HG03097 (cell line): ENCODE results near the gene PALB2.
"Not testable (repeated sequence)": the region's sequence is repeated elsewhere in the genome, so short reads cannot be mapped to it uniquely, and the experiment has no call there.

Experiments
- ATAC-seq: cut with Tn5 transposase; IDR thresholded peaks from one replicate; pipeline ENCODE4 v1.9.1; 2021; ENCODE audit not compliant: unreplicated experiment, low FRiP score

Gene PALB2

DNA sequence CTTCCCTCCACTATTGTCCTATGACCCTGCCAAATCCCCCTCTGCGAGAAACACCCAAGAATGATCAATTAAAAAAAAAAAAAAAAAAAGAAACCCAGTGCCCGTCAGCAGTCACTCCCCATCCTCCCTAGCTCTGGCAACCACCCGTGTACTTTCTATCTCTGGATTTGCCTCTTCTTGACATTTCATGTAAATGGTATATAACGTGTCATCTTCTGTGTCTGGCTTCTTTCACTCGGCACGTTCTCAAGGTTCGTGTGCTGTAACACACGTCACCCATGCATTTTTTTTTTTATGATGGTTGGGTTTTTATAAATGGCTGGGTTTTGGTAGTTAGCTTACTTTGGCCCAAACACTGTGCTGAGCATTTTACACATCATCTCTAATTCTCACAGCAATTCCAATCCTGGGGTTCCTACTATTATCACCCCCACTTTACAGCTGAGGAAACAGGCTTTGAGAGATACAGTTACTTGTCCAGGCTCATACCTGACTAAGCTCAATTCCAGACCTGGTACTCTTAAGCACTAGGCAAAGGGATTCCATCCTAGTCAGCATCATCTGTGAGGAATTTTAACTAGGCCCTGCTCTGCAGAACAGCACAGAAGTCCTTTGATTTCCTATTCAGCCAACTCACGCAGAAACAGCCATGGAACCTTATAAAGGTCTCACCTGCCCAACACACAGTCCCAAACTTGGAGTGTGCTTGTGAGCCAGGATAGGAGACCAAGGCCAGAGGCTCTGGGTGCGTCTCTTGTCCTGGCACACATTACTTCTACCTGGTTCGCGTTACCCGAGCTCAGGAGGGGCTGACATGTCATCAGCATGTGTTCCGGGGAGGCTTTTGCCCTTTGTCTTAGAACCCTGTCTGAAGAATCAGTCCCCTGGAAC lies 56.7 kb downstream of the PALB2 start:
- no peak for ATAC-seq

DNA sequence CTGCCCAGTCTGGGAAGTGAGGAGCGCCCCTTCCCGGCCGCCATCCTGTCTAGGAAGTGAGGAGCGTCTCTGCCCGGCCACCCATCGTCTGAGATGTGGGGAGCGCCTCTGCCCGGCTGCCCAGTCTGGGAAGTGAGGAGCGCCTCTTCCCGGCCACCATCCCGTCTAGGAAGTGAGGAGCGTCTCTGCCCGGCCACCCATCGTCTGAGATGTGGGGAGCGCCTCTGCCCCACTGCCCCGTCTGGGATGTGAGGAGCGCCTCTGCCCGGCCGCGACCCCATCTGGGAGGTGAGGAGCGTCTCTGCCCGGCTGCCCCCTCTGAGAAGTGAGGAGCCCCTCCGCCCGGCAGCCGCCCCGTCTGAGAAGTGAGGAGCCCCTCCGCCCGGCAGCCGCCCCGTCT lies 57.8 kb downstream of the PALB2 start:
- not testable (repeated sequence) for ATAC-seq

DNA sequence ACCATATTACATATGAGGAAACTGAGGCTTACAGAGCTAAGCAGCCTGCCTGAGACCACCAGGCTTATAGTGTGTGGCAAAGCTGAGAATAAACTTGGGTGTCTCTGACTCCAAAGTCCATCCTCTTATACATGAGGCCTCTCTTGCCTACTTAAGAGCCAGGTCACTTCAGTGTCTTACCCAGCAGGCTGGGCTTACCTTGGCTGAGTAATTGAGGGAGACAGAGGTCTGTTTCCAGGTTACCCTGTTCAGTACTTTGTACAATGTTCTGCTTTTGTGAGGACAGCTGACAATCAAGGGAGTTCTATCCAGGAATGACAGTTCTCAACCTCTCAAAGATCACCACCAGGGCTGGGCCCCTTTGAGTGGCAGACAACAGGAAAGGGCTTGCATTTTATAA lies 59.3 kb downstream of the PALB2 start:
- no peak for ATAC-seq

DNA sequence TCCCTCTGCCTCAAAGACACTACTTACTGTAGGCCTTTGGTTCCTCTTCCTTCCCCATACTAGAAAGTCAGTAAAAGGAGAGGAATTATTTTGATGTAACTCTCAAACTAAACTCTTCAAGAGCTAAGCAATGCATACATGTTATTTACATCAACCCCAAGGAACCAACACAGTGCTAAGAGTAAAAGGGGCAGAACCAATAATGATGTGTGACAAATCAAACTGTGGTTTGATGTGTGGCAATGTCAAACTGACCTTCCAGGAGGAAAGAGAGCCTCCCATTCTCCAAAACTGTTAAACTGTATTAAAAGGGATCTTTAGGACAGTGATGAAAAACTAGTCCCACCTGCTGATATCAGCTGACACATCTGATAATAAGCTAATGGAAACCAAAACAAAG lies 60.7 kb downstream of the PALB2 start:
- ATAC-seq = no peak

DNA sequence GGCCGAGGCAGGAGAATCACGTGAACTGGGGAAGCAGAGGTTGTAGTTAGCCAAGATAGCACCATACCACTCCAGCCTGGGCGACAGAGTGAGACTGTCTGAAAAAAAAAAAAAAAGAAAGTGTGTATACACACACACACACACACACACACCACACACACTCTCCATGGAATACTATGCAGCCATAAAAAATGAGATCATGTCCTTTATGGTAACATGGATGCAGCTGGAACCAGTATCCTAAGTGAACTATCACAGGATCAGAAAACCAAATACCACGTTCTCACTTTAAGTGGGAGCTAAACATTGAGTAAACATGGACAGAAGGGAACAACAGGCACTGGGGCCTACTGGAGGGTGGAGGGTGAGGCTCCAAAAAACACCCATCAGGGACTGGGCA lies 61.7 kb downstream of the PALB2 start:
- no peak for ATAC-seq

DNA sequence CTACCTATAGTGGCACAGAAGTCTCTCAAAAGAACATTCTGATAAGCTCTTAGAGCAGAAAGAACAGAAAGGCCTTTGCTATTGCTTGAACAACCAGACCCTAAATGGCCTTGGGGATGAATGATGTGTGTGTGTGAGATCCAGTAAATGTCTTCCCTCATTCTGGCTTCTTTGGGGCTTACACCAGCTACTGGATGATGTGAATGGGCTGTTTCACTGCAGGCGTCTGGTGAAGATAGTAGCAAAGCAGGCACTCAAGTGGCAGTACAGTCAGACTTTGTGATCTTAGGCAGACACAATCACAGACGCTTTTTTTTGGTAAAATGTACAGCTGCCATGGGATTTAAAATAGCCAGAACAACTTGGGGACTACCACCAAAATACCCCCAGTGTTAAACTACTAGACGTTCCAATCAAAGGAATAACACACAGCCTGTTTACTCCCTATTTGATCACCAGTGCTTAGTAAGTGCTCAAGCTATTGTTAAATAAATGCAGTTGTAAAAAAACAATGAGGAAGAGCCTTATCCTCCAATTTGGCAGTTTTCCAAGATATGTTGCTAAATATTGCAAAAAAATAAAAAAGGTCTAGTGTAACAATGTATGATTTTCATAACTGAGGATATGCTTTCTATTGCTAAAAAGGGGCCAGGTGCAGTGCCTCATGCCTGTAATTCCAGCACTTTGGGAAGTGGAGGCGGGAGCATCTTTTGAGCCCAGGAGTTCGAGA lies 62.8 kb downstream of the PALB2 start:
- ATAC-seq = no peak

DNA sequence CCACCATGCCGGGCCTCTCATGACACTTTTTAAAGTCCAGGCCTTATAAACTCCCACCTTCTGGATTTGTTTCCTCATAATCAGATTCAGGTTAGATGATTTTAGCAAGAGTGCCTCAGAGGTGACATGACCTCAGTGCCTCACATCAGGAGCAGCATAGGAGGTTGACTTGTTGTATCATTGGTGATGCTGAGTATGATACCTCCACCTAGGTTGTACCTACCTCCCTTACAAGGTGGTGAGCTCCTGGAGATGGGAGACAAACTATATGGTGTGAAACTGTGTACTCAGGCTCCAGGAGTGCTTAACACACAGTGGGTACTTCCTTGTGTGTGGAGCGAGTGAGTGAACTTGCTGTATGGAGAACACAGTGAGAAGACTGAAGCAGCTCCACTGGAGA lies 63.6 kb downstream of the PALB2 start:
- no peak for ATAC-seq

DNA sequence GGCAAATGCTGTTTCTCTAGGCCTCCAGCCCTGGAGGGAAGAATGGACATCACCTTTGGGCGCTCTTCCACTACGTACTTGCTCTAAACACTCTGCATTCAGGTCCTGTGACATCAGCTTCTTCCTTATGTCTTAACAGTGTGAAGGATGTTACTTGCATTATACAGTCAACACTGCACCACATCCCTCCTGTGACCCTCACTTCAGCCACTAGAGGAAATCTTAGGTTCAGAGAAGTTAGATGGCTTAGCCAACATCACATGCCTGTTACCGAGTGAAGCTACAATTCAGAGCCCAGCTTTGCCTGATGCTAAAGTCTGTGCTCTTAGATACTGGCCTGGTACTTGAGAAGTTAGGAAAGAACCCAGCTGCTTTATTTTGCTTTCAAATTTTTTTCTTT lies 65.3 kb downstream of the PALB2 start:
- no peak for ATAC-seq

DNA sequence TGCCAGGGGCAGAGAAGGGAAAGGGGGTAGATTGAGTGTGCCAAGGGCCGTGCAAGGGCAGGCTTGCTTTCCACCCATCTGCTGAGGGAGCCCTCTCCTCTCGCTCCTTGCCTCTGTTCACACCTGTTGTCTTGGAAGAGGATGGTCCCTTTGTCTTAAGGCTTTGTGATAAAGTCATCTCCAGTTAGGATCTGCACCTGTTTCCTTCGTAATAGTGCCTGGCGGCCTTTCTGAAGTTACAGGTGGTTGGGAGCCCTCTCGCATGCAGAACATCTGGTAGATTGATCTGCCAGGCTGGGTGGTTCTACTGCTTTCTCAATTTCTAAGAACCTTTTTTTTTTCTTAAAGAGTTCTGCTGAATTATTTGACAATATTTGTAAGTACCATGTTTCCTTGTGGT lies 67.3 kb downstream of the PALB2 start:
- ATAC-seq = no peak

DNA sequence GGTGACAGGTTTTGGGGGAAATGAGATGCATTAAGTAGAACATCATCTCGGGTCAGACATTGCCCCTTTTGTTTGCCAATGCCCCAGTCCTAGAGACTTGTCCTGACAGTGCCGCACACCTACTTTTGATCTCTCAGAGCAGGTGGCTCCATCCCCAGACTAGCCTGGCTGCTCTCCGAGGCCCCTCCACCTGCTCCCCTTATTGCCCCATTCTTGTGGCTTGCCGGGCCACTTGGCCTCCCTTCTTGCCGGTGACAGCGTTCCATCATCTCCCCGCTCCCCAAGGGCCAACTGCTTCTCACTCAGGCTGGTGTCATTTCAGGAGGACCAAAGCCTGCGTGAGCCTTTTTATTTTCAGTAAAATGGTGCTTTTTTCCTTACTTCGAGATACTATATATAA lies 68.7 kb downstream of the PALB2 start:
- no peak for ATAC-seq

DNA sequence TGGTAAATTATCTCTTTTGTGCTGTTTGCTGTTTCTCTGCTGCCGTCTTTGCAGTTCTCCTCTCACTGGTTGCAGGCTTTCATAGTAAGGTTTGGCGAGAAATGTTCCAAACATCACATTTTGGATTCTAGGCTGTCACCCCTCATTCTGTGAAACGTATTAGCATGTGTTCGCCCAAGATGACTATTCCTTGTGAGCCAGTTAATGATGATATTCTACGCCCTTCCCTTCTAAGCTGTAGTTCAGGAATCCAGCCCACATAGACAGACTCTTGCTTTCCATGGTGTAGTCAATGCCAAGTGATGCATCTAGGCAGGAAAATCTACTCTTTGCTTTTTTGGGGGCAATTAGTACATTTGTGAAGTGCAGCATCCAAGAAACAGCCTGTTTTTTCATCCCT lies 69.2 kb downstream of the PALB2 start:
- ATAC-seq = no peak

DNA sequence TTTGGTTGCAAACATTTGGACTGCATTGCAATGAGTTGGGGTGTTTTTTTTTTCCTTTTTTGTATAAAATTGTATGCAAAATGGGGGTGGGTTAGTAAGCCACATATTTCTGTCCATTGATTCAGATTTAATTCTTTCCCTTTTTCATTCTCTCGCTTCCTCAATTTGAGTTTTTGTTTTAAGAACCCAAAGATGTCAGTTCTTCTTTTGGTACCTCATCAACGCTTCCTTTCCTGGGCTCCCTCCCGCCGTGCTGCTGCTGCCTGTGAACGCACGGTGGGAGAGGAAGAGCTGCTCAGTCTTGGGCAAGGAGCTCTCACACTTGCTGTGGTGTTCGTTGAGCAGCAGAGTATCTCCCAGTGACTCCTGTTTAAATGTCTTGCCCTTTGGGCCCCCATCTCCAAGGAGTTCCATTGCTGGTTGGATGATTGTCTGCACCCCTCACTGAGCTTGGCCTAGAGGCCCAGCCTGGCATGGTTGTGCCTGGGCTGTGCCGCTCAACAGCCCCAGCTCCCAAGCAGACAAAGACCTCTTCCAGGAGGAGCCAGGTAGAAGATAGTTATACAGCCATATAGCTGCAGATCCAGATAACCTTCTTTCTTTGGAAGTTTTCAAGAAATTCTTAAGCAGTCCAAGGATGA lies 70.0 kb downstream of the PALB2 start:
- ATAC-seq = no peak

DNA sequence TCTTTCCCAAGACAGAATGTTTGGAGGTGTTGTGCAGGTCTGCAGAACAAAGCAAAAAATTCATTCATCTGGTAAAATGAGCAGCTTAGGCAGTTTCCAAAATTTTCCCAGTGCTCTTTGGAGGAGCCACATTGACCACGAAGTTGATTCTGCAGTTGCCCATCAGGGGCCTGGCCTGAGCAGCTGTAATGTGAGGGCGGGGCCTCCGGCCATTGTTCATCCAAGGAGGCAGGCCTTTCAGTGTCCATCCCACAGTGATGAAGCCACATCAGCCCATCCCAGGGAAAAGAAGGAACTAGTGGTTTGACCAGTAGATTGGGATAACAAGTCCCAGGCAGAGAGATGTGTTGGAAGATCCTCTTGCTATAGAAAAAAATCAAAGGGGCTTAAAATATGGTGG lies 73.5 kb downstream of the PALB2 start:
- ATAC-seq = no peak

DNA sequence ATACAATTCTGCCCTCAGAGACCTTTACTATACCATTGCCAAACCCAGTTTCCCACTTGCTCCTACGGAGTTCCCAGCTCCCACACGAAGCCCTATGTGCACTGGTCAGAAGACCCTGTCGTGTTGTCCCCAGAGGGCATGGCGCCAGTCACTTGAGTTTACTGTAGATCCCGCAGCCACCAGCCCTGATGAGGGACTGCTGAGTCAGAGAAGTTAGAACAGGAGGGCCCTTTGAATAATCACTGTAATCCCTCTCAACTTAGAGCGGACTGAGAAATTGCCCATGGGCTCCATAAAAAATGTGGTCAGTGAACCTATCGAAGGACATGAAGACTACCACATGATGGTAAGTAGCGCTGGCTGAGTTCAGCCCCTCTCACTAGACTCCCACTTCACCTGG lies 74.4 kb downstream of the PALB2 start:
- no peak for ATAC-seq

DNA sequence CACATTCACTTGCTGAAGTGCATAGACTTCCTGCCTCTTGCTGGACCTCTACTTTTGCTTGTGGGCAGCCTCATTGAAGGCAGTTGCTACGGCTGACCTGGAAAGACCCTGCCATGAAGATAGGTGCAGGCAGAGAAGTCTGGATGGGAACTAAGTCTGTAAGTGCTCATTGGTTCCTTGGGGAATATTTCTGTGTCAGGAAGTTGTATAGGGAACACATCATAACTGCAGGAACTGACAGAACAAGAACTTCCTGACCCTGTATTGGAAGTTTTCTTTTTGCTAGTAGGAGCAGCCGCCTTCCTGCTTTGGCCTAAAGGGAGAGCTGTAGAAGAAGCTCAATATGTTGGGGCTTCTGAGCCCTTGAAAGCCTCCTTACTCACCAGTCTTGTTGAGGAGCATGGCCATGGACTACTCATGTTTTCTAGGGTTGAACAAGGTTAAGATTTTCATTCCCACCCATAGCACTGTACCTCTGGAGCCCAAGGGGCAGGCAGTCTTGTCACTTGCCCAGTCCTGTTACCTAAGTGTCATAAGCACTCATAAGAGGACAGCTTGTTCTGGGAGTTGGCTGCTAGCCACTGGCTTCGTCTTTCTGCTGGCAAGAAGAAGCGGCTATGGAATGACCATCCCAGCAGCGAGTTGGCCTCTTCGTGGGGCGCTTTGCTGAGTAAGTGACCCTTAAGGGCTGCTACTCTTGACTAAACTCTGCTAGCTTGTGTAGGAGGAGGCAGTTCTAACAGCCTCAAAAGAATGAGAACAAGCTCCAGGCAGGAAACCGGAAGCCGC lies 76.3 kb downstream of the PALB2 start:
- no peak for ATAC-seq

DNA sequence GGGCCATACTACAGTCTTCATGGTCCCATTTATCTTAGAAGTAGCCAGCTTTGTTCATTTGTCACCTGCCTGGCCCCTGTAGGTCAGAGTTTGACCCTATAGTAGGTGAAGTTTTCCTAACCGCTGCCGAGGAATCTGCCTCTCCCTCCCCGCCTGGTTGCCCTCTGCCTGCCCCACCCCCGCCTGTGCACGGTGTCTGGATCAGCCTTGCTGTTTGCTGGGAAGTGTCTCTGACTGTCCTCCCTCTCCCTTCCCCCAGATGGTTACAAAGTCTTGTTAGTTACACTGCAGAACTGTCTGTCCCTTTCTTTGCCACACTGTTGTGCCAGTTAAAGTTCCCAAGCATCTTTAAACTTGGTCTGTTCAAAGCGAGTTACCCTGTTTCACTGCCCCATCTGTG lies 77.9 kb downstream of the PALB2 start:
- ATAC-seq = no peak

DNA sequence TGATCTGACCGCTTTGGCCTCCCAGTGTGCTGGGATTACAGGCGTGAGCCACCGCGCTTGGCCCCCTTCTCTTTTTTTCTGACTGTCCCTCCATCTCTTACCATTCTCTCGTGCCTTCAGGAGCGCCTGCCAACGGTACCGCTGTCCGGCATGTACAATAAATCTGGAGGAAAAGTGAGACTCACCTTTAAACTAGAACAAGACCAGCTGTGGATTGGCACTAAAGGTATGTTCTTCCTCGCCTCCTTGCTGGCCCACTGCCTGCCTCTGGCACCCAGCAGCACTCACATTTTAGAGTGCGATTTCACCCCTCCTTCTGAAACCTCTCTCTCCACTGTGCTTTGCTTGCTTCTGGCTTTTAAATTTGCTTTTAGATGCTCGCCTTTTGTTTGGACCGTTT lies 78.6 kb downstream of the PALB2 start:
- no peak for ATAC-seq

DNA sequence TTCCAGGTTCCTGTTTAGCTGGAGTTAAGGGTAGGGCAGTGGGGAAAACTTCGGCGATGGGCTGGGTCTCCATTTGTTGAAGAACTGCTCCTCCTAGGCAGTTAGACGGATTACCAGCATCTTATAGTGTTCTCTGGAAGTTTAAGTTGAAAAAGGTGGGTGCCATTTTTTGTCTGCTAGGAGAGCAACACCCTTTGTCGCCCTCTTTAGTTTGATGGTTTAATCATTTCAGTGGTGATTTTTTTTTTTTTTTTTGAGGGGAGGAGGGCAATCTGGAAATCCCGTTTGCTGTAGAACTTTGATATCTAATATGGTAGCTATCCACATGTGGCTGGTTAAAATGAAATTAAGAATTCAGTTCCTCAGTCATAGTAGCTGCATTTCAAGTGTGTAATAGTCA lies 79.5 kb downstream of the PALB2 start:
- ATAC-seq = no peak

DNA sequence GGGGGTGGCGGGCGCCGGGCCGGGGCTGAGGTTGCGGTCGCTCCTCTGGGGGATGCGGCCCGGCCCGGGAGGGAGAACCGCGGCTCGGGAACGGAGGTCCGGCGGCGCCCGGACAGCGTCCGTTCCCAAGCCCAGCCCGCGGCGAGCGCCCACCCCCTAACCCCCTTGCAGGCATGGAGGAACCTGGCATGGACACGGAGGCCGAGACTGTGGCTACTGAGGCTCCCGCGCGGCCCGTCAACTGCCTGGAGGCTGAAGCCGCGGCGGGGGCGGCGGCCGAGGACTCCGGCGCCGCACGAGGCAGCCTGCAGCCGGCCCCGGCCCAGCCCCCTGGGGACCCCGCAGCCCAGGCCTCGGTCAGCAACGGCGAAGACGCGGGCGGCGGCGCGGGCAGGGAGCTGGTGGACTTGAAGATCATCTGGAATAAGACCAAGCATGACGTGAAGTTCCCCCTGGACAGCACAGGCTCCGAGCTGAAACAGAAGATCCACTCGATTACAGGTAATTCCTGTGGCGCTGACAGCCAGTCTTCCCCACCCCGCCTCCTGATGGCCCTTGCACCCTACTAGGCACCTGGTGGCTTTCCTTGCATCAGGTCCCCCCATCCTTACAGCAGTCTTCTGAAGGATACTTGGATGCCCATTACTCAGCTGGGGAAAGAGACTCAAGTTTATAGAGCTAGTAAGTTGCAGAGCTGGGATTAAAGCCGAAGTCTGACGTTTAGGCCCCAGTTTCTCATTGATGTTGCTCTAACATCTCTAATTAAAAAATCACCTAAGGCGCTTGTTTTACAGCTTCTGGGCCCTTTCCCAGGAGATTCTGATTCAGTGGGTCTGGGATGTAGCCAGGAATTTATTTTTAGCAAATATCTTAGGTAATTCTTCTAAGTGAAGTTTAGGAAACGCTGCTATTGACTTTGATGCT lies 83.1 kb downstream of the PALB2 start:
- ATAC-seq = peak; percentile 11
